DMS 273 (cell line): Measurements from ENCODE around the gene HCN2.
A peak's percentile ranks its signal among the peaks of the same experiment; 100 is the strongest.
"Not testable (repeated sequence)": the region's sequence is repeated elsewhere in the genome, so short reads cannot be mapped to it uniquely, and the experiment has no call there.

Experiments used
- DNase-seq: peaks from one replicate; lab custom pipeline; 2025; ENCODE audit not compliant: unreplicated experiment; lab: John Stamatoyannopoulos, UW

HCN2 gene

GRCh38 chr19:617551-618246 is 28.0 kb downstream of the HCN2 start:
- no peak for DNase-seq

GRCh38 chr19:618247-618619 is 28.6 kb downstream of the HCN2 start:
- DNase-seq = no peak

GRCh38 chr19:618674-619285 is 29.1 kb downstream of the HCN2 start:
- DNase-seq = no peak

- no peak for DNase-seq
These were observed 29.8 kb downstream of the HCN2 start for GRCh38 chr19:619286-620002.

- DNase-seq = no peak
These were observed 30.6 kb downstream of the HCN2 start for GRCh38 chr19:620166-620862.

- DNase-seq = not testable (repeated sequence)
These were observed 31.5 kb downstream of the HCN2 start for GRCh38 chr19:621191-621590.

- no peak for DNase-seq
These were observed 32.1 kb downstream of the HCN2 start for GRCh38 chr19:621819-622218.

- no peak for DNase-seq
These were observed 33.0 kb downstream of the HCN2 start for GRCh38 chr19:622666-623065.

GRCh38 chr19:623175-623916 is 33.7 kb downstream of the HCN2 start:
- no peak for DNase-seq

GRCh38 chr19:623974-624373 is 34.3 kb downstream of the HCN2 start:
- DNase-seq = no peak

- DNase-seq = no peak
These were observed 34.9 kb downstream of the HCN2 start for GRCh38 chr19:624433-625109.

GRCh38 chr19:625257-625656 is 35.6 kb downstream of the HCN2 start:
- DNase-seq = no peak

- not testable (repeated sequence) for DNase-seq
These were observed 36.9 kb downstream of the HCN2 start for GRCh38 chr19:626566-626965.

- DNase-seq = no peak
These were observed 38.5 kb downstream of the HCN2 start for GRCh38 chr19:628168-628567.

GRCh38 chr19:629515-629914 is 39.8 kb downstream of the HCN2 start:
- DNase-seq = peak; percentile 75

GRCh38 chr19:629961-630714 is 40.5 kb downstream of the HCN2 start:
- no peak for DNase-seq

- DNase-seq = peak; percentile 82
These were observed 42.9 kb downstream of the HCN2 start for GRCh38 chr19:632579-633067.

GRCh38 chr19:633068-633785 is 43.5 kb downstream of the HCN2 start, which contains the start of gene POLRMT:
Gene POLRMT, minus strand, starts transcription at chr19:633537. Its CDS starts 25 bp downstream, at chr19:633512.
- DNase-seq = peak; percentile 99
